MCF 10A (cell line): ENCODE results near the gene CERS6. TPM values are rescaled to one million over a fixed set of nuclear protein-coding genes. Genes with fewer than 3 reads are reported as not detected.
A peak's percentile ranks its signal among the peaks of the same experiment; 100 is the strongest.

Experiments
- BruUV-seq: library from RNA; stranded (reverse); fragments of 400-500 nt; replicated peaks from 2 replicates; lab custom pipeline; 2021; lab: Mats Ljungman, UMichigan
- CTCF ChIA-PET: fragments of 300-600 bp; sonication (Branson Sonifier 250); formaldehyde crosslinking; extraction: SDS; loops from one replicate; lab custom pipeline; 2021; ENCODE audit warnings: antibody characterized with exemption, inconsistent platforms; lab: Yijun Ruan, JAX
- POLR2A ChIA-PET: fragments of 300-600, 350-650 bp; sonication (Branson Sonifier 250); formaldehyde crosslinking; extraction: SDS; loops from one replicate; lab custom pipeline; 2020; ENCODE audit warnings: antibody characterized with exemption, inconsistent platforms; lab: Yijun Ruan, JAX
- DNase-seq: peaks from one replicate; pipeline ENCODE4 v3.0.0-alpha.2; 2018; ENCODE audit not compliant: unreplicated experiment
- H3K27ac Mint-ChIP-seq: one replicate; pipeline ENCODE4 v1.8.0; 2022; ENCODE audit warnings: mild to moderate bottlenecking, low read depth, mixed read lengths; ENCODE audit not compliant: unreplicated experiment
- H3K27me3 Mint-ChIP-seq: one replicate; pipeline ENCODE4 v1.8.0; 2022; ENCODE audit warnings: mixed read lengths; ENCODE audit not compliant: insufficient read depth, unreplicated experiment
- H3K36me3 Mint-ChIP-seq: one replicate; pipeline ENCODE4 v1.8.0; 2022; ENCODE audit warnings: mild to moderate bottlenecking, moderate library complexity, mixed read lengths; ENCODE audit not compliant: insufficient read depth, unreplicated experiment
- H3K4me1 Mint-ChIP-seq: one replicate; pipeline ENCODE4 v1.8.0; 2022; ENCODE audit warnings: mixed read lengths; ENCODE audit not compliant: insufficient read depth, unreplicated experiment
- H3K4me3 Mint-ChIP-seq: one replicate; pipeline ENCODE4 v1.8.0; 2022; ENCODE audit warnings: mild to moderate bottlenecking, moderate library complexity, mixed read lengths; ENCODE audit not compliant: unreplicated experiment
- H3K9me3 Mint-ChIP-seq: one replicate; pipeline ENCODE4 v1.8.0; 2022; ENCODE audit warnings: mixed read lengths; ENCODE audit not compliant: unreplicated experiment
- CTCF ChIP-seq: fragments of 200-600 bp; IDR thresholded peaks from one replicate; pipeline ENCODE4 v1.8.0; 2022; ENCODE audit warnings: antibody characterized with exemption, mild to moderate bottlenecking; ENCODE audit not compliant: unreplicated experiment
- intact Hi-C: fragments of 100-400 bp; cut with micrococcal nuclease; formaldehyde crosslinking; loops from 2 replicates; pipeline ENCODE4 v1.14.1; 2022
- total RNA-seq: library from RNA; stranded (reverse); gene quantifications from 2 replicates; pipeline ENCODE4 v1.2.3, GENCODE V29; 2022

CERS6 gene
- total RNA-seq, 1 experiment from 2014 or later = 27.4 TPM

GRCh38 chr2:168729455-168729854, 273.4 kb downstream of the CERS6 start:
- TF ChIP-seq CTCF = no peak
- no peak for DNase-seq
- Mint-ChIP-seq H3K9me3 (no peaks in the 10 kb centered on the region), H3K27me3 (no peaks in the 10 kb centered on the region), H3K27ac (no peak overlapping the region), H3K4me3 (no peak overlapping the region), H3K36me3 (peaks cover 20% of the 10 kb centered on the region), H3K4me1 (peaks cover 16% of the 10 kb centered on the region)
- CTCF ChIA-PET = interaction anchor here (0.6 kb wide), 1 partner anchor 363 kb away, joined by 3 read pairs; no protein-coding TSS in a partner anchor
- no TSS peak for BruUV-seq
- POLR2A ChIA-PET = no interaction called here
- intact Hi-C loops = no loop called here

DNA sequence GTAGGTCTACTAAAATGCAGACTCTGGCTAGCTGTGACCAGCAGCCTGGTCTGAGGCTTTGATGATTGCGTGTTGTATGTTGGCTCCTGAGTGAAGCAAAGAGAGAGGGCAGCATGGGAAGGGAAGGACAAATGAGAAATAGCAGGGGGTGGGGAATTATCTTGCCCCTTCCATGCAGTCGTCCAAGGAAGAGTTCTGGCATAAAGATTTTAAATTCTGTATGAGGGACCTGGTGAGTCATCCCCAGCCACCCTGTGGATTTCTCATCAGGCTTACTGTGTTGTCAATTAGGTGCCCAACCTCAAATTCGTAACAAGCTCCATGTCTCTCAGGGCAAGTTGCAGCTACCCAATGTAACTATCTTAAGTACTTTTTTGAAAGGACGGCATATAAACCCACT, 274.3 kb downstream of the CERS6 start:
- intact Hi-C loops = no loop called here
- Mint-ChIP-seq H3K4me3 (no peak overlapping the region), H3K36me3 (peaks cover 20% of the 10 kb centered on the region), H3K27me3 (no peaks in the 10 kb centered on the region), H3K9me3 (no peaks in the 10 kb centered on the region), H3K4me1 (peaks cover 16% of the 10 kb centered on the region), H3K27ac (no peak overlapping the region)
- ChIA-PET CTCF (interaction anchor here (0.8 kb wide), 1 partner anchor 384 kb away, joined by 3 read pairs; no protein-coding TSS in a partner anchor), POLR2A (interaction anchor here (1.5 kb wide), 1 partner anchor 9 kb away, joined by 4 read pairs; no protein-coding TSS in a partner anchor)
- BruUV-seq = no TSS peak
- TF ChIP-seq CTCF = no peak
- DNase-seq = peak; percentile 42

GRCh38 chr2:168731002-168731401, 274.9 kb downstream of the CERS6 start:
- ChIA-PET POLR2A (interaction anchor here (1.5 kb wide), 1 partner anchor 10 kb away, joined by 4 read pairs; no protein-coding TSS in a partner anchor), CTCF (no interaction called here)
- Mint-ChIP-seq H3K9me3 (no peaks in the 10 kb centered on the region), H3K4me1 (peaks cover 16% of the 10 kb centered on the region), H3K4me3 (no peak overlapping the region), H3K27me3 (no peaks in the 10 kb centered on the region), H3K36me3 (peaks cover 20% of the 10 kb centered on the region), H3K27ac (no peak overlapping the region)
- no peak for TF ChIP-seq CTCF
- intact Hi-C loops = no loop called here
- DNase-seq = peak; percentile 8
- no TSS peak for BruUV-seq

DNA sequence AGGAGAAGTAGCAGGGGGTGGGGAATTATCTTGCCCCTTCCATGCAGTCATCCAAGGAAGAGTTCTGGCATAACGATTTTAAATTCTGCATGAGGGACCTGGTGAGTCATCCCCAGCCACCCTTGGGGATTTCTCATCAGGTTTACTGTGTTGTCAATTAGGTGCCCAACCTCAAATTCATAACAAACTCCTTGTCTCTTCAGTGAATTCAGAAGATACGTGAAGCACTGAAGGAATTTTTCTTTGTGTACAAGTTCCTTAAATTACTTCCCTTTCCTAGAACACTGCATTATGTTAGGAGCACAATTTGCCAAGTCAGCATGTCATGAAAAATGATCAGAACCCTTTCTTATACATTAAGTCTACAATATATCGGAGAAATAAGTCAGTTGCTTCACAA, 275.5 kb downstream of the CERS6 start:
- DNase-seq = peak; percentile 40
- H3K9me3 Mint-ChIP-seq = no peaks in the 10 kb centered on the region
- BruUV-seq = no TSS peak
- ChIA-PET CTCF (interaction anchor here (1.1 kb wide), 1 partner anchor 21 kb away, joined by 4 read pairs; no protein-coding TSS in a partner anchor), POLR2A (interaction anchor here (0.6 kb wide), 1 partner anchor 836 kb away, joined by 4 read pairs; no protein-coding TSS in a partner anchor)
- H3K36me3 Mint-ChIP-seq = peaks cover 20% of the 10 kb centered on the region
- H3K27ac Mint-ChIP-seq = no peak overlapping the region
- intact Hi-C loops = no loop called here
- peaks cover 16% of the 10 kb centered on the region for H3K4me1 Mint-ChIP-seq
- no peak for TF ChIP-seq CTCF
- no peak overlapping the region for H3K4me3 Mint-ChIP-seq
- no peaks in the 10 kb centered on the region for H3K27me3 Mint-ChIP-seq
